ENCODE measurements around the gene PGLYRP1. TPM values are rescaled to one million over a fixed set of nuclear protein-coding genes. Genes with fewer than 3 reads are reported as not detected.

PGLYRP1 gene
- total and polyA plus RNA-seq, 12 donors = 0.16 to 1.1 (median 0.81) TPM; not detected in 9

- Histone ChIP-seq H3K4me1 (no peaks in the 10 kb centered on the region), H3K27me3 (peaks cover 0 to 94% (median 75%) of the 10 kb centered on the region in 7 donors), H3K4me3 (no peak overlapping the region), H3K36me3 (no peaks in the 10 kb centered on the region), H3K27ac (no peak overlapping the region), H3K9me3 (no peaks in the 10 kb centered on the region)
- intact Hi-C loops (cut with DNase I) = no loop called here
- DNase-seq (no peak), ATAC-seq (no peak)
- WGBS, 2 donors = 81 to 89% methylated on average over 1 of the region's 1 CpG
- TF ChIP-seq CTCF (IDR thresholded peaks at IDR 0.05) = no peak
Measured at GRCh38 chr19:46067691-46068090, 44.8 kb upstream of the PGLYRP1 start.

- peaks cover 0 to 94% (median 75%) of the 10 kb centered on the region in 7 donors for H3K27me3 ChIP-seq
- H3K4me1 ChIP-seq = no peaks in the 10 kb centered on the region
- peaks cover 0 to 3% (median 0%) of the 10 kb centered on the region in 11 donors for H3K9me3 ChIP-seq
- WGBS, 2 donors = 71 to 94% methylated on average over 1 of the region's 1 CpG
- DNase-seq = no peak
- H3K27ac ChIP-seq = no peak overlapping the region
- no peak for ATAC-seq
- no peak for TF ChIP-seq CTCF (IDR thresholded peaks at IDR 0.05)
- intact Hi-C loops (cut with DNase I) = no loop called here
- H3K4me3 ChIP-seq = no peak overlapping the region
- H3K36me3 ChIP-seq = no peaks in the 10 kb centered on the region
Measured at GRCh38 chr19:46066471-46066870, 43.6 kb upstream of the PGLYRP1 start.

- no peak for TF ChIP-seq CTCF (IDR thresholded peaks at IDR 0.05)
- peaks cover 0 to 85% (median 69%) of the 10 kb centered on the region in 7 donors for H3K27me3 ChIP-seq
Measured at GRCh38 chr19:46065486-46066071, 42.7 kb upstream of the PGLYRP1 start.

GRCh38 chr19:46063201-46063600 is 40.3 kb upstream of the PGLYRP1 start:
- H3K4me1 ChIP-seq = no peaks in the 10 kb centered on the region
- no peak overlapping the region for H3K4me3 ChIP-seq
- no peaks in the 10 kb centered on the region for H3K36me3 ChIP-seq
- no peak overlapping the region for H3K27ac ChIP-seq
- no peak for TF ChIP-seq CTCF (IDR thresholded peaks at IDR 0.05)
- no peak for DNase-seq
- peaks cover 0 to 84% (median 67%) of the 10 kb centered on the region in 7 donors for H3K27me3 ChIP-seq
- intact Hi-C loops (cut with DNase I) = no loop called here
- 72 to 75% methylated on average over 3 of the region's 3 CpGs for WGBS, 2 donors
- ATAC-seq = no peak
- H3K9me3 ChIP-seq = peaks cover 0 to 17% (median 0%) of the 10 kb centered on the region in 11 donors

More at GRCh38 chr19:46065486-46066071, 42.7 kb upstream of the PGLYRP1 start:
- peaks cover 0 to 7% (median 0%) of the 10 kb centered on the region in 11 donors for H3K9me3 ChIP-seq
- intact Hi-C loops (cut with DNase I) = no loop called here
- no peak overlapping the region for H3K4me3 ChIP-seq
- DNase-seq (no peak), ATAC-seq (no peak)
- no peaks in the 10 kb centered on the region for H3K4me1 ChIP-seq
- WGBS, 2 donors = 66 to 70% methylated on average over 7 of the region's 7 CpGs
- H3K27ac ChIP-seq = no peak overlapping the region
- no peaks in the 10 kb centered on the region for H3K36me3 ChIP-seq

Data from heart right ventricle (tissue), 16 donors.